NCI-H510A treated with DMSO at 0.1 percent for 48 hours (cell line): ENCODE data around the gene TFDP1.
A peak's percentile ranks its signal among the peaks of the same experiment; 100 is the strongest.
"Not testable (repeated sequence)": the region's sequence is repeated elsewhere in the genome, so short reads cannot be mapped to it uniquely, and the experiment has no call there.

Experiments used
- DNase-seq: peaks from one replicate; lab custom pipeline; 2025; lab: John Stamatoyannopoulos, UW

TFDP1 gene

GRCh38 chr13:113616991-113617749, 32.6 kb downstream of the TFDP1 start:
- peak; percentile 56 for DNase-seq

DNA sequence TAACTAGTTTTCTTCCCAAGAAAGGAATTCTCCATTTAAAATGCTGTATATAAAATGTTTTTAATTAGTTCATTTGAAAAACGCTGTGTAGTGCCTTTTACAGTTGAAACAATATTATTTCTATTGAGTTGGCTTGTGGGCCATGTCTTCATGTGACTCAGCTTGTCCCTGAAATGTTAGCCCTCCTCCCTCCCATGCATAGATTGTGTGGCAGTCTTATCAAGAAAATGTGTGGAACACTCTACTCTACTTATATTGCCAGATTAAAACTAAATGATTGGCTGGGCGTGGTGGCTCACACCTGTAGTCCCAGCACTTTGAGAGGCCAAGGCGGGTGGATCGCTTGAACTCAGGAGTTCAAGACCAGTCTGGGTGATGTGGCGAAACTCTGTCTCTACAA, 33.4 kb downstream of the TFDP1 start:
- no peak for DNase-seq

GRCh38 chr13:113618455-113618854, 33.9 kb downstream of the TFDP1 start:
- DNase-seq, result no peak

DNA sequence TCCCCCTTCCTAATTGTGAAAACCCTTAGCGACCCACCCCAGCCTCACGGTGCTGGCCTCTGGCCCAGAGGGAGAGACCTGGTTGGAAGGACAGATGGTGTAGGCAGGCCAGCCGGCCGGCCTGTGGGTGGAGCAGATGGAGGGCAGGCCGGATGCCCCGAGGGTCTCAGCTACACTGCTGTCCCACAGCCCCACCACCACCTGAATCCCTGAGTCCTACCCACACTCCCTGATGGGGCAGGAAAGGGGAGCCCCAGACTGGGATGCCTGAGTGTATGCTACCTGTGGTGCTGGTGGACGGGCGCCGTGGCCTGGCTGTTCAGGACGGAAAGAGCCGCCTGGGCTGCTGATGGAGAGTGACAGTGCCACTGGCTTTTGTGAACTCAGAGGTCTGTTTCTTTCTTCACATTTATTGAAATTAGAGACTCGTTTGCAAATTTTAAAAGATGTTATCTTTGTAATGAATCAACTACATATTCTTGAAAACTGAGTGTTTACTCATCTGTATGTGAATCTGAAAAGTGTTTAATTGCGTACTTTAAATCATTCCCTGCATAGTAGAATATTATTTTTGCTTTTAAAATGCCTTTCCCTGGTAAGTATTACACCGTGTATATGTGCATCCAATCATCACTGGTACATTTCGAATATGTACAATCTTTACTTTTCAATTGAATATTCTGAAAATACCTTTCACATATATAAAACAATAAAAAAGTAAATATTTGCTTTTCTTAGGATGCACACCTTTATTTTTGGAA, 35.7 kb downstream of the TFDP1 start:
- no peak for DNase-seq

- no peak for DNase-seq
Measured at GRCh38 chr13:113621046-113621445, 36.5 kb downstream of the TFDP1 start.

- DNase-seq, result not testable (repeated sequence)
Measured at GRCh38 chr13:113621498-113621897, 36.9 kb downstream of the TFDP1 start.

DNA sequence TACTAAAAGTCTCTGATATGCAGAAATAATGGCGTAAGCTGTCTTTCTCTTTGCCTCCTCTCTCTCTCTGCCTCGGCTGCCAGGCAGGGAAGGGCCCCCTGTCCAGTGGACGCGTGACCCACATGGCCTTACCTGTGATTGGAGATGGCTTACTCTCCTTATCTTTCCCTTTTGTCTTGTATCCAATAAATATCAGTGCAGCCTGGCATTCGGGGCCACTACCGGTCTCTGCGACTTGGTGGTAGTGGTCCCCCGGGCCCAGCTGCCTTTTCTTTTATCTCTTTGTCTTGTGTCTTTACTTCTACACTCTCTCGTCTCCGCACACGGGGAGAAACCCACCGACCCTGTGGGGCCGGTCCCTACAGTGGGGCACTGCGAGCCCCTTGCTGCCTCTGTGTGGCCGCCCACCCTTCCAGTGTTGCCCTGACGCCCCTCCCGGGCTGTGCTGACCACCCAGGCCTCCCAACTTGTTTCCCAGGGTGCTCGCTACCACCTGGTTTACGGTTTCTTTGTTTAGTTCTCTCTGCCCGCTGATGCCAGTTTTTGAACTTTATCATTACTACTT, 37.5 kb downstream of the TFDP1 start:
- not testable (repeated sequence) for DNase-seq

GRCh38 chr13:113622791-113623490, 38.4 kb downstream of the TFDP1 start:
- DNase-seq, result no peak

- no peak for DNase-seq
Measured at GRCh38 chr13:113623491-113624234, 39.1 kb downstream of the TFDP1 start.

- no peak for DNase-seq
Measured at GRCh38 chr13:113624235-113624587, 39.7 kb downstream of the TFDP1 start.

DNA sequence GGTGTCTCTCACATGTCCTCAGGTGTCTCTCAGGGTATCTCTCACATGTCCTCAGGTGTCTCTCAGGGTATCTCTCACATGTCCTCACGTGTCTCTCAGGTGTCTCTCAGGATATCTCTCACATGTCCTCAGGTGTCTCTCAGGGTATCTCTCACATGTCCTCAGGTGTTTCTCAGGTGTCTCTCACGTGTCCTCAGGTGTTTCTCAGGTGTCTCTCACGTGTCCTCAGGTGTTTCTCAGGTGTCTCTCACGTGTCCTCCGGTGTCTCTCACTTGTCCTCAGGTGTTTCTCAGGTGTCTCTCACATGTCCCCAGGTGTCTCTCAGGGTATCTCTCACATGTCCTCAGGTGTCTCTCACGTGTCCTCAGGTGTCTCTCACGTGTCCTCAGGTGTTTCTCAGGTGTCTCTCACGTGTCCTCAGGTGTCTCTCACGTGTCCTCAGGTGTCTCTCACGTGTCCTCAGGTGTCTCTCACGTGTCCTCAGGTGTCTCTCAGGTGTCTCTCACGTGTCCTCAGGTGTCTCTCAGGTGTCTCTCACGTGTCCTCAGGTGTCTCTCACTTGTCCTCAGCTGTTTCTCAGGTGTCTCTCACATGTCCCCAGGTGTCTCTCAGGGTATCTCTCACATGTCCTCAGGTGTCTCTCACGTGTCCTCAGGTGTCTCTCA, 40.2 kb downstream of the TFDP1 start:
- not testable (repeated sequence) for DNase-seq

DNA sequence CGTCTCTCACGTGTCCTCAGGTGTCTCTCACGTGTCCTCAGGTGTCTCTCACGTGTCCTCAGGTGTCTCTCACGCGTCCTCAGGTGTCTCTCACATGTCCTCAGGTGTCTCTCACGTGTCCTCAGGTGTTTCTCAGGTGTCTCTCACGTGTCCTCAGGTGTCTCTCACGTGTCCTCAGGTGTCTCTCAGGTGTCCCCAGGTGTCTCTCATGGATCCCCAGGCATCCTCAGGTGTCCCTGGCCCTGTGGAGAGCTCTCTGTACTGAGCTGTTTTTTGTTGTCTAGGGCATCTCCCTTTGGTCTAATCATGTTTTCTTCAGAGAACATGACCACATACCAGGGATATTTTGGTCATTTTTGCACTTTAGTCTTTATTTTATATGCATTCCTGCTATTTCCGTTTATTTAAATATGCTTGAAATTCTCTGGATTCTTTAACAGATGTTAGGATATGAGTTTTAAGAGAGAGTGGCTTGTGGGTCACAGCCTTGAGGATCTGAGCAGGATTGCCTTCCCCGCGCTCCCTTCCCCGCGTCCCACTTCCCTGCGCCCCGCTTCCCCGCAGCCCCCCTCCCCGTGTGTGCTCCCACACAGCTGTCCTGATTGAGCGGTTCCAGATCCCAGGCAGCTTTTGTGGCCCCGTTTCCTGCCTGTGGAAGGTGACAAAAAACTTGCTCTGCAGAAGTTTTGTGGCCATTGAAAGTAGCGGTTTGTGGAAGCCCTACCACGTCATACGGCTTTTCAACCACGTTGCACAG, 41.6 kb downstream of the TFDP1 start:
- DNase-seq, result no peak

DNA sequence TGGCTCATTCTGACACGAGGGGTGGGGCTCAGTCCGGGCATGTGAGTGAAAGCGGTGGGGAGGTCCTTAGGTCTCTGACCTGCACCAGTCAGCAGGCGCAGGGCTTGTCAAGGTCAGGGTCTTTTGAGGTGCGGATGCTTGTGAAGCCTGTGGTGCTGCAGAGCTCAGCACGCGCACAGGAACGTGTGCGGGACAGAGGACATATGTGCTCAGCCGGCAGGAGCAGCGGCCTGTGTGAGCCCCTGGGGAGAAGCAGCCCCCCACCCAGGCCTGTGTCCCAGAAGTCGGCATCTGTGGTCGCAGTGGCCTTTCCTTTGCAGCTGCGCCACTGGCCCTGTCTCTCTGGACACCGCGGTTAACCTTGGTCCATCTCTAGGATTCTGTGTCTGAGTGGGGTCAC, 42.6 kb downstream of the TFDP1 start:
- DNase-seq, result no peak

- DNase-seq, result no peak
Measured at GRCh38 chr13:113628291-113629270, 44.0 kb downstream of the TFDP1 start.

DNA sequence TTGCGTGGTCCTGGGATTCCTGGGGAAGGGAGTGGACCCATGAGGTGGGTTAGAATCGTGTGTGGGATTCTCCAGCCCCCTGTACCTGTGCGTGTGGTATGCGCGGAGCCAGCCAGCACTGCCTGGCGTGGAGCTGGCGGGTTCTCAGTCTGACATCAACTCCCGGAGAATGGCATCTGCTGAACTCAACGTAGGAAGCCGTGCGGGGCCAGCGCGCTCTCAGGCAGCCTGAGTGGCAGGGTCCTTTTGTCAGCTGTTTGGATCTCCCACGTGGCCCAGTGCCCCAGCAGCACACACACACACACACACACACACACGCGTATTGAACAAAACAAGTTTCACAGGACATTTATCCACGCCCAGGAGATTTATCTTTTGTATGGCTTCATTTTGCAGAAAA, 45.3 kb downstream of the TFDP1 start:
- DNase-seq, result no peak

- no peak for DNase-seq
Measured at GRCh38 chr13:113630296-113630695, 45.7 kb downstream of the TFDP1 start.

GRCh38 chr13:113630804-113631203, 46.3 kb downstream of the TFDP1 start:
- no peak for DNase-seq

DNA sequence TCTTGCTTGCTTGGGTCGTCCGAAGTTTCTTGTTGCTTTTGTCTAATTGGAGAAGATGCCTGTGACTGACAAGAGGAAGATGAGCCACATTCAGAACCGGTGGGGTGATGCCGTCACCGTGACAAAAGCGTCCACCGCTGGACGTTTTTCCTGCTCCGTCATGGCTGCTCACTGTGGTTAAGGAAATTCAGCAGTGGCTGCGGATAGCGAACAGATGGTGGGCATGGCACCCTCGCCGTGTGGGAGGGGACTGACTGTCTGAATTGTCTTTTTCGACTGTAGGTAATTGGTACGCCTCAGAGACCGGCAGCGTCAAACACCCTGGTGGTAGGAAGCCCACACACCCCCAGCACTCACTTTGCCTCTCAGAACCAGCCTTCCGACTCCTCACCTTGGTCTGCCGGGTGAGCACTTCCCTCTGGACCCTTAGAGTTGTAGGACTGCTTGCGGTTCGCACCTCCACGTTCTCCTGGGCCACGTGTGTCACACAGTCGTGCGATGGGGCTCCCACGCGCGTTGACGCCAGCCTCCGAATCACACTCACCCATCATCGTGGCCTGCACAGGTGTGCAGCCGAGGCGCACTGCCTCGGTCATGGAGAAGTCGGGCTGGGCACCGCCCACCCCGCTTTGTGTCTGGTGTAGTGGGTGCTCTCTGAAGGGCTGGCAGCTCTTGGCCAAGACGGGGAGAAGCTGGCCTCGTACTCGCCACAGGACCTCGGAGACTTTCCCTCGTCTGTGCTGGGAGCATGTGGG, 47.0 kb downstream of the TFDP1 start:
- DNase-seq, result no peak
